Right cardiac atrium (tissue), 5 donors: Measurements from ENCODE around the gene CDK10. TPM values are rescaled to one million over a fixed set of nuclear protein-coding genes. Genes with fewer than 3 reads are reported as not detected.

Experiments used
- ATAC-seq, 2 donors: fragments of 200-7000 bp; cut with Tn5 transposase; one replicate each; pipeline versions ENCODE4 v1.8.0 to v1.9.1; 2020; ENCODE audit warnings: moderate library complexity in 2 of 2, mild to moderate bottlenecking in 1 of 2
- DNase-seq, 3 donors: peaks; one replicate each; pipeline ENCODE4 v3.0.0-alpha.2; 2020
- H3K27ac ChIP-seq: one replicate; pipeline ENCODE4 v1.5.1; 2013; ENCODE audit warnings: mild to moderate bottlenecking, low read length, control low read depth, moderate library complexity
- H3K27me3 ChIP-seq: one replicate; pipeline ENCODE4 v1.6.1; 2013; ENCODE audit not compliant: control insufficient read depth, insufficient read depth
- H3K4me1 ChIP-seq: one replicate; pipeline ENCODE4 v1.6.1; 2013; ENCODE audit warnings: low read length; ENCODE audit not compliant: control insufficient read depth, insufficient read depth
- H3K4me3 ChIP-seq: one replicate; pipeline ENCODE4 v1.5.1; 2013; ENCODE audit warnings: low read length, control low read depth
- H3K9me3 ChIP-seq: one replicate; pipeline ENCODE4 v1.6.1; 2013; ENCODE audit warnings: low read length; ENCODE audit not compliant: control insufficient read depth
- WGBS: extraction: QIAGEN DNeasy Blood & Tissue Kit; methylation state at CpG from one replicate; pipeline ENCODE4 v1.1.7; 2013; 5-methylcytosine and 5-hydroxymethylcytosine counted together
- intact Hi-C, 4 donors: fragments of 100-400 bp; cut with DNase I; formaldehyde crosslinking; loops; one replicate each; pipeline versions ENCODE4 v1.11.0 to v1.14.0; 2022 to 2023
- long read RNA-seq, 4 donors: library from polyadenylated mRNA; unstranded; transcript quantifications; one replicate each; pipeline ENCODE4 v2.0.0, GENCODE V29; 2020 to 2021
- polyA plus RNA-seq: library from polyadenylated mRNA; stranded (reverse); fragments of 200-250 nt; gene quantifications from one replicate; pipeline ENCODE4 v1.2.3, GENCODE V29; 2013
- total RNA-seq, 4 donors: library from RNA; stranded (reverse); fragmentation: NEBNext Ultra II Directional; extraction: Animal tissue kit (Norgen Biotek cat#: 25700); gene quantifications; one replicate each; pipeline ENCODE4 v1.2.1, GENCODE V29; 2021
- donor health status: healthy with polysubstance abuse.
- donor health status: DM: no; HTN: yes; CAD: no.
- donor health status: DM: no; HTN: no; CAD: no.
- donor health status: DM: no; HTN: yes; CAD: no; lungs with severe emphysema.
- donor health status: DM: yes; HTN: yes; CAD: no.

Gene CDK10
- total RNA-seq (10 to 100 TPM; 21.4 to 29.7 (median 26.9) TPM), polyA plus RNA-seq (25.7 TPM)
- long read RNA-seq, donor 1, transcript CDK10-212 (12 exons, 1,376 nt) = major isoform, 6 of 36 reads
- long read RNA-seq, donor 1, partial matches to known transcripts = 5 of 36 reads
- long read RNA-seq, donor 1, other reads (novel, unspliced or antisense) = 20 of 36 reads
- long read RNA-seq, donor 2, partial matches to known transcripts = 1 of 30 reads
- long read RNA-seq, donor 2, other reads (novel, unspliced or antisense) = 25 of 30 reads
- long read RNA-seq, donor 3, transcript CDK10-202 (13 exons, 1,798 nt) = minor isoform, 8 of 84 reads
- long read RNA-seq, donor 3, transcript CDK10-212 (12 exons, 1,376 nt) = major isoform, 12 of 84 reads
- long read RNA-seq, donor 3, partial matches to known transcripts = 6 of 84 reads
- long read RNA-seq, donor 3, other reads (novel, unspliced or antisense) = 56 of 84 reads
- long read RNA-seq, donor 4, partial matches to known transcripts = 5 of 33 reads
- long read RNA-seq, donor 4, other reads (novel, unspliced or antisense) = 23 of 33 reads

GRCh38 chr16:89686520-89687091 lies at the start of gene CDK10:
Gene CDK10 (plus strand): TSS chr16:89686689. CDS start chr16:89686711, 22 bp downstream.
- Histone ChIP-seq H3K27ac (peak within 1 kb of the TSS; percentile 92), H3K4me1 (peaks cover 3% of the 10 kb centered on the region), H3K4me3 (peak within 1 kb of the TSS; percentile 83), H3K9me3 (no peaks in the 10 kb centered on the region), H3K27me3 (no peaks in the 10 kb centered on the region)
- DNase-seq = peak; percentile 92 to 97 (median 94)
- WGBS = under 1% methylated on average over 67 of the region's 67 CpGs
- intact Hi-C loops = no loop called here
- ATAC-seq = peak; percentile 95

GRCh38 chr16:89637379-89637778 lies 49.1 kb upstream of the CDK10 start:
- Histone ChIP-seq H3K27ac (no peak overlapping the region), H3K4me3 (no peak overlapping the region), H3K27me3 (no peaks in the 10 kb centered on the region), H3K9me3 (no peaks in the 10 kb centered on the region), H3K4me1 (no peaks in the 10 kb centered on the region)
- DNase-seq = no peak
- ATAC-seq = no peak
- intact Hi-C loops = no loop called here
- WGBS = 68% methylated on average over 10 of the region's 10 CpGs

- Histone ChIP-seq H3K27ac (no peak overlapping the region), H3K4me3 (no peak overlapping the region), H3K9me3 (no peaks in the 10 kb centered on the region), H3K27me3 (no peaks in the 10 kb centered on the region), H3K4me1 (no peaks in the 10 kb centered on the region)
- ATAC-seq (no peak), DNase-seq (no peak)
- WGBS = 85% methylated on average over 10 of the region's 10 CpGs
- intact Hi-C loops = no loop called here
Observed at GRCh38 chr16:89638455-89638854, 48.0 kb upstream of the CDK10 start.

- H3K27me3 ChIP-seq = no peaks in the 10 kb centered on the region
- ATAC-seq (no peak), DNase-seq (no peak)
- no peak overlapping the region for H3K4me3 ChIP-seq
- no peaks in the 10 kb centered on the region for H3K9me3 ChIP-seq
- intact Hi-C loops = no loop called here
- H3K4me1 ChIP-seq = no peaks in the 10 kb centered on the region
- H3K27ac ChIP-seq = no peak overlapping the region
- 93% methylated on average over 6 of the region's 6 CpGs for WGBS
Observed at GRCh38 chr16:89639385-89639784, 47.1 kb upstream of the CDK10 start.

- no peak overlapping the region for H3K4me3 ChIP-seq
- no peaks in the 10 kb centered on the region for H3K9me3 ChIP-seq
- no peaks in the 10 kb centered on the region for H3K4me1 ChIP-seq
- no peak for DNase-seq
- H3K27me3 ChIP-seq = no peaks in the 10 kb centered on the region
- no peak overlapping the region for H3K27ac ChIP-seq
- peak in 1 of 2 donors; percentile 5 for ATAC-seq
- 40% methylated on average over 14 of the region's 14 CpGs for WGBS
- intact Hi-C loops = no loop called here
Observed at GRCh38 chr16:89641458-89642119, 44.9 kb upstream of the CDK10 start.

GRCh38 chr16:89642574-89642973 lies 43.9 kb upstream of the CDK10 start:
- intact Hi-C loops = no loop called here
- Histone ChIP-seq H3K4me1 (no peaks in the 10 kb centered on the region), H3K4me3 (no peak overlapping the region), H3K27ac (no peak overlapping the region), H3K9me3 (no peaks in the 10 kb centered on the region), H3K27me3 (no peaks in the 10 kb centered on the region)
- 80% methylated on average over 13 of the region's 13 CpGs for WGBS
- DNase-seq (no peak), ATAC-seq (no peak)

- no peak for DNase-seq
Observed at GRCh38 chr16:89643769-89644300, 42.7 kb upstream of the CDK10 start.

GRCh38 chr16:89645122-89645521 lies 41.4 kb upstream of the CDK10 start:
- DNase-seq (no peak), ATAC-seq (no peak)
- Histone ChIP-seq H3K4me3 (no peak overlapping the region), H3K9me3 (no peaks in the 10 kb centered on the region), H3K27me3 (no peaks in the 10 kb centered on the region), H3K27ac (no peak overlapping the region), H3K4me1 (no peaks in the 10 kb centered on the region)
- intact Hi-C loops = no loop called here
- WGBS = 77% methylated on average over 11 of the region's 11 CpGs

More at GRCh38 chr16:89643769-89644300, 42.7 kb upstream of the CDK10 start:
- no peak overlapping the region for H3K27ac ChIP-seq
- H3K4me1 ChIP-seq = no peaks in the 10 kb centered on the region
- no peak for ATAC-seq
- no peaks in the 10 kb centered on the region for H3K27me3 ChIP-seq
- intact Hi-C loops = no loop called here
- WGBS = 72% methylated on average over 14 of the region's 14 CpGs
- no peak overlapping the region for H3K4me3 ChIP-seq
- no peaks in the 10 kb centered on the region for H3K9me3 ChIP-seq

GRCh38 chr16:89646270-89646669 lies 40.2 kb upstream of the CDK10 start:
- WGBS = 95% methylated on average over 22 of the region's 22 CpGs
- DNase-seq = no peak
- Histone ChIP-seq H3K27me3 (no peaks in the 10 kb centered on the region), H3K27ac (no peak overlapping the region), H3K4me3 (no peak overlapping the region), H3K4me1 (no peaks in the 10 kb centered on the region), H3K9me3 (no peaks in the 10 kb centered on the region)
- no peak for ATAC-seq
- intact Hi-C loops = no loop called here

- no peak for DNase-seq
Observed at GRCh38 chr16:89646906-89647305, 39.6 kb upstream of the CDK10 start.

GRCh38 chr16:89651584-89651983 lies 34.9 kb upstream of the CDK10 start:
- no peak overlapping the region for H3K27ac ChIP-seq
- no peaks in the 10 kb centered on the region for H3K9me3 ChIP-seq
- H3K4me1 ChIP-seq = peaks cover 3% of the 10 kb centered on the region
- intact Hi-C loops = no loop called here
- ATAC-seq (no peak), DNase-seq (peak in 1 of 3 donors; percentile 9)
- 91% methylated on average over 15 of the region's 15 CpGs for WGBS
- H3K27me3 ChIP-seq = no peaks in the 10 kb centered on the region
- no peak overlapping the region for H3K4me3 ChIP-seq

More at GRCh38 chr16:89646906-89647305, 39.6 kb upstream of the CDK10 start:
- Histone ChIP-seq H3K27ac (no peak overlapping the region), H3K27me3 (no peaks in the 10 kb centered on the region), H3K9me3 (no peaks in the 10 kb centered on the region), H3K4me3 (no peak overlapping the region), H3K4me1 (no peaks in the 10 kb centered on the region)
- intact Hi-C loops = no loop called here
- ATAC-seq = no peak
- 90% methylated on average over 12 of the region's 12 CpGs for WGBS
